GM19463 (cell line): ENCODE measurements around the gene FBXO42.

Experiments
- ATAC-seq: cut with Tn5 transposase; IDR thresholded peaks from one replicate; pipeline ENCODE4 v1.9.1; 2021; ENCODE audit warnings: mild to moderate bottlenecking, moderate library complexity; ENCODE audit not compliant: unreplicated experiment

FBXO42 gene

DNA sequence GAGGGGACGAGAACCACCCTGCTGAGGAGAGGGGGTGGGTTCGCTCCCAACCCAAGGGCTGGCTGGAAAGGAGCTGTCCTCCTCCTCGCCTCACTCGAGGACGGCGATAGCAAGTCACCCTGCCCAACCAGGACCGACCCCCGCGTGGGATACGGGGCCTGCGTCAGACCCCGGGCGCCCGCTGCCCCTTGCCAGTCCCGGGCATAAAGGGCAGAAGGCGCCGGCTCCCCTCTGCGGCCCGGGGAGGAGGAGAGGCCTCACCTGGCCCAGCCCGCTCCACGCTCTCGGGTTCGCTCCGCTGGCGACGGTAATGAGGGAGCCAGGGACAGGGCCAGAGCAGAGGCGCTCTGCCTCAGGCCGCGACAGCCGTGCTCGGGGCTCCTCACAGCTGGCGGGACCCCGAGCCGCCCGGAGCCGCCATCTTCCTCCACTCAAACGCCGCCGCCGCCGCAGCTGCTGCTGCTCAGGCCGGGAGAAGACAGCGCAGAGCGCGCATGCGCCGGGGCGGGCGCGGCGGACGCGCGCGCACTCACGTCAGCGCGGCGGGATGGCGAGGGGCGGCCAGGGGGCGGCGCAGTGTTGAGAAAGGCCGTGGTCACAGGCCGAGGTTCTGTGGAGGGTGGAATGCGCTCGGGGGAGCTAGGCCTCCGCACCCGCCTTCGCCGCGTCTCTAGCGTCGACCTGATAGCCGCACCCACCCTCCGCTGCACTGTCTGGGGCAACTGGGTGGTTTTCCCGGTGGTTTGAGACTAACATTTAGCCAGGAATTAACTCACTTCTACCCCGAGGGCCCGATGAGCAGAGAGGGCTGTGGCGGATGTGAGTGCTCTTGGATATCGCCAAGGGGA, at the start of gene FBXO42:
FBXO42 (minus strand) TSS at position 487 of the 848 bp plus-strand sequence. CDS start 37,062 bp downstream, outside the sequence.
- peak; percentile 89 for ATAC-seq

GRCh38 chr1:16398371-16398953, 46.2 kb upstream of the FBXO42 start:
- ATAC-seq, result no peak

DNA sequence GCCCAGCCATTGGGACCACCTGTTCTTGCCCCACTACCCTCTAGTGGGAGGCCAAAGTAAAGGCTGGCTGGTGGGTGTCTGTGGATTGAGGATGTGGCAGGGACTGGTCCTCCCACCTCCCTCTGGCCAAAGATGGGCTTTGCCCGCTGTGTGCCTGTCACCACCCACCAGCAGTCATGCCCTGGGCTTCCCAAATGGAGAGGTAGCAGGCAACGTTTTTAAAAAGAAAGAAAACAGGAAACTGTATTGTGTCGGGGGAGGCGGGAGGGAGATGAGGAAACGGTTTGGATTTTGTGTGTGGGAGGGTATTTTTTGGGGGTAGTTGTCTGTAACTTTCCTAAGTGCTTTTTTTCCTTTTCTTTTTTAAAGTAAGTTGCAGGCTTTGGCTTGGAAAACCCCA, 44.8 kb upstream of the FBXO42 start:
- ATAC-seq, result no peak

GRCh38 chr1:16396591-16396990, 44.3 kb upstream of the FBXO42 start:
- ATAC-seq, result no peak

DNA sequence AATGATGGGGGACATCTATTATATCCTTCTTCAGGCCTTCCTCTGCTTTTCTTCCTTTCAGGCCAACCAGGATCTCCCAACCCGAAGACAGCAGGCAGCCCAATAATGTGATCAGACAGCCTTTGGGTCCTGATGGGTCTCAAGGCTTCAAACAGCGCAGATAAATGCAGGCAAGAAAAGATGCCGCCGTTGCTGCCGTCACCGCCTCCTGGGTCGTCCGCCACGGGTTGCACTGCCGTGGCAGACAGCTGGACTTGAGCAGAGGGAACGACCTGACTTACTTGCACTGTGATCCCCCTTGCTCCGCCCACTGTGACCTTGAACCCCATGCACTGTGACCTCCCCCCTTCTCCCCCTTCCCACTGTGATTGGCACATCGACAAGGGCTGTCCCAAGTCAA, 42.7 kb upstream of the FBXO42 start:
- ATAC-seq, result no peak

DNA sequence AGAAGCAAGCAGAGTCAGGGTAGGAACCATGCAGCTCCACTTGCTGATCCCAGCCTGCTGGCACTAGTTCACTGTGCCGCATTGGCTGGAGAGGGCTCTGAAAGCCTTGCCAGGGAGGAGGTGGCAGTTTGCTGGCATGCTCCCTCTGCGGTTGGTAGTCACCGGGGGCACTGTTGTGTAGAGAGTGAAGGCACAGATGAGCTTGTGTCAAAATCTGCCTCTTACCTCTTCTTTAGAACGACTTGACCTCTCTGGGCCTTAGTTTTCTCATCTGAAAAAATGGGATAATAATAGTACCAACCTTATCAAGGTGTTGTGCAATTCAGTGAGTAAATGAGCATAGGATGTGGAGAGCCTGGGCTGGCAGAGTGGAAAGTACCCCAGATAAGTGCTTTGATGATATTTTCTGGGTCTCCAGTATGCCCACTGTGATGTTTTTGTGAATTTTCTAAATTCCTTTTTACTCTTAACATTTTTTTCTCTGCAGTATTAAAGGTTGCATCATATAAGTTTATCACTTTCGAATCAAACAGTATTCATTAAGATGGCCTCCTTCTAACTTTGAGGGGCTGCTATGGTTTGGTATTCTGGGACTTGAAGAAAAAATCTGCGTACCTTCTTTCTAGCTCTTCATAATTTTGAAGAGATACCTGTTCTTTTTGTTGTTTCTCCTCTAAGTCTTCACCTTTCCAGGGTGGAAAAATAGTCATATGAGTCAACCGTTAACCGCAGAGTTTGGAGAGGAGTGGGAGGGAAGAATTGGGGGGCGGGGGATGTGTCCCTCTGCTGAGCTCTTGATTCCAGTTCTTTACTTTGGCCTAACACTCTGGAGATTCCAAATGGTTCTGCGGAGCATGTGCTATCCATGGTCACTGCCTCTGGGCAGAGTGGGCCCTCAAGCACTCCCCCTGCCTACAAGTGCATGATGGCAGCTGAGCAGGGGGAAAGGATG, 41.6 kb upstream of the FBXO42 start:
- no peak for ATAC-seq

- ATAC-seq, result no peak
These were observed 40.7 kb upstream of the FBXO42 start for GRCh38 chr1:16392740-16393569.

DNA sequence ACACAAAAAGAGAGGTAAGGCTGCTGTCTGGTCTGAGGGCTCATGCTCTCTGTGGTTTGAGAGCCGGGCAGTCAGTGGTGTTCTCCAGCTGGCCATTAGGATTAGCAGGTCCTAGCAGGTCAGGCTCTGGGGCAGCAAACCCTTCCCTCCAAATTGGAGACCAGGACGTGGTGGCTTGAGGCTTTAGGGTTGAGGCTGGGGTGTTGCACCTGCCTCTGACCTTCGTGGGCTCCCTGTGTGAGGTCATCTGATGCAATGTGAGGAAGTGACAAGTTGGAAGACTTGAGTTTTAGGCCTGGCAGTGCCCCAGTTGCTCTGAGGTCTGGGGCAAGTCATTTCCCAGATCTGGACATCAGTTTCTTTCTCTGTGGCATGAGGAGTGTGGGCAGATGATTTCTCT, 39.1 kb upstream of the FBXO42 start:
- no peak for ATAC-seq

- no peak for ATAC-seq
These were observed 35.2 kb upstream of the FBXO42 start for GRCh38 chr1:16387201-16388188.

DNA sequence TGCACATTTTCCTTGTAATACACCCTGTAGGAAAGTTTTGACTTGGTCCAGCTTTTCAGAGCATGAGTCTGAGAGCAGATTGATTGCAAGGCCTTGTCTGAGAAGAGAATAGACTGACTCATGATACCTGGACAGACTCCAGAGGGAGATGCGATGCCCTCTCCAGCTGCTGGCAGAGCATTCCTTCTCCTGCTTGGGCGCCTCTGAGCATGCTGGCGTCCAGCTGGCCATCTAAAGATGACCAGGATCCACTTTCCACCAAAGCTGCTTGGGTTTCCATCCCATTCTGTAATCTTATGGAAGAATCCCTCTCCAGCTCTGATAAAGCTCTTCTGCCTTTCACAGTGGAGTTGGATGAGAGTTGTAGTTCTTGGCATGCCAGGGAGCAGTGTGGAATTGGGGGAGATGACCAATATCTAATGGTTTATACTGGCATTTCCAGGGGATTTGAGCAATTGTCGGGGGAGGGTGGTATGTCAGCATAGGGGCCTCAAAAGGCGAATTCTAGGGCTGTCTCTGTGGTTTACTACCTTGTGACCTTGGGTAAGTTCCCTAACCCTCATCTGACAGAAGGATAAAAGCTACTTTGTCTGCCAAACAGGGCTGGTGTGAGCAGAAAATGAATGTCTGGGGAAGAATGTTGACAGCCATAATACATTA, 34.3 kb upstream of the FBXO42 start:
- no peak for ATAC-seq

GRCh38 chr1:16385659-16386453, 33.6 kb upstream of the FBXO42 start:
- ATAC-seq, result no peak

DNA sequence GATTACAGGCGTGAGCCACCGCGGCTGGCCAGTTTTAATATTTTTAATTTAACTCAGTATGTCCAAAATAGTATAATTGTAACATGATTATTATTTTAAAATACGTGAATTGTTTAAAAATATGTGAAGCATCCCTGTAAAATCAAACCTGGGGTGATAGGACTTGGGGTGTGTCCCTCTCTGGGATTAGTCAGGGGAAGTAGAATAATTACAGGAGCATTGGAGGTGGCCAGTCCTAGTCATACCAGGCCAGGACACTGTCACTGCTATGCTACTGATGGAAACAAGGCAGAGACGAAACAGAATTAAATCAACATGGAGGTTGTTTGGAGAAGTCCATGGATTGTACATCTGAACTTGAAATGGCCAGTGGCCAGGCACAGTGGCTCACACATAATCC, 31.6 kb upstream of the FBXO42 start:
- ATAC-seq, result no peak

DNA sequence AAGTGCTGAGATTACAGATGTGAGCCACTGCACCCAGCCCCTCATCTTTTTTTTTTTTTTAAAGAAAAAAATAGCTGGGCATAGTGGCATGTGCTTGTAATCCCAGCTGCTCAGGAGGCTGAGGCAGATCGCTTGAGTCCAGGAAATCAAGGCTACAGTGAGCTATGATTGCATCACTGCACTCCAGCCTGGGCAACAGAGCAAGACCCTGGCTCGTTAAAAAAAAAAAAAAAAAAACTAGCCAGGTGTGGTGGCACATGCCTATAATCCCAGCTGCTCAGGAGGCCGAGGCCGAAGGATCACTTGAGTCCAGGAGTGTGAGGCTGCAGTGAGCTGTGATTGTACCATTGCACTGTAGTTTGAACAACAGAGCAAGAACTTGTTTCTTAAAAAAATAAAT, 28.6 kb upstream of the FBXO42 start:
- no peak for ATAC-seq

GRCh38 chr1:16378443-16378842, 26.2 kb upstream of the FBXO42 start:
- no peak for ATAC-seq

GRCh38 chr1:16376971-16377370, 24.7 kb upstream of the FBXO42 start:
- ATAC-seq, result no peak

DNA sequence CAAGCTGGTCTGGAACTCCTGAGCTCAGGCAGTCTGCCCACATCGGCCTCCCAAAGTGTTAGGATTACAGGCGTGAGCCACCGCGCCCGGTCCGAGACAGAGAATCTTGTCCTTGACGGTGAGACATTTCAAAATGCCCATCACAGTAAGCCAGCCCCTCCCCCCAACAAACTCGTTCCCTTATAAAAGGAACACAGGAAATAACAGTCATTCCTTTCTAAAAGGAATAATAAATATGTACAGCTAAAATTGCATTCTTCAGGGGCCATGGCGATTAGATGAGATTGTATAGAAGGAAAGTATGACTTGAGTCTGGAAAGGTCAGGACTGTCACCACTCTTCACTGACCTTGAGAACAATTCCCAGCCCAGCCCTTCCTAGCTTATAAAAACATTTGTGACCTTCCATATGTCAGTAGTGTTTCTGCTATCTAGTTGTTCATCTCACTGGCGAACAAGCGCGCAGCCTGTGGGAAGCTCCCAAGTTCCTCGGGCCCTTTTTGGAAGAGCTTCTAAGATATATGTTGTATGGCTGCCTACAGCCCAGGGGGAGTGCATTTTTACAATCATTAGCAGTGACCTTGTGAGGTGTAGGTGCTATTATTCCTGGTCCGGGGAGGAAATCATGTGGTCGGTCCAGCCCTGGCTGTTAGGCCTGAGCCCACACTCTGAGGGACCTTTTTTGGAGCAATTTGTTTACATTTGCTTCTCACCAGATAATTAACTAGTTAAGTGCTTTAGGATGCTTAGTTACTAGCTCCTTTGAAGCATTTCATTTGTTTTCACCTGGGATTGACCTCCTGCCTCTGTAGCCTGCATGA, 23.5 kb upstream of the FBXO42 start:
- ATAC-seq, result no peak

GRCh38 chr1:16374266-16374665, 22.0 kb upstream of the FBXO42 start:
- ATAC-seq, result no peak
